T-helper 1 cell treated with Interleukin-12 subunit alpha and Interleukin-12 subunit beta and Interleukin-4 antibody, amounts not matched to agents 30 ng/mL and 1 ng/mL, for 36 hours (primary cell): Measurements from ENCODE around the gene SERPINB5. TPM values are rescaled to one million over a fixed set of nuclear protein-coding genes. Genes with fewer than 3 reads are reported as not detected.

Experiments used
- intact Hi-C: fragments of 100-400 bp; cut with micrococcal nuclease; formaldehyde crosslinking; loops from one replicate; pipeline ENCODE4 v1.15.1; 2024
- total RNA-seq: library from RNA; stranded (reverse); gene quantifications from 2 replicates; pipeline ENCODE4 v1.2.3, GENCODE V29; 2022

Gene SERPINB5
- total RNA-seq, 1 donor from 2014 or later, result not detected

GRCh38 chr18:63520053-63520685 is 43.4 kb downstream of the SERPINB5 start:
- intact Hi-C loops, result no loop called here

GRCh38 chr18:63523660-63524059 is 46.9 kb downstream of the SERPINB5 start:
- intact Hi-C loops, result no loop called here

GRCh38 chr18:63527251-63527650 is 50.5 kb downstream of the SERPINB5 start:
- intact Hi-C loops, result no loop called here

- intact Hi-C loops, result no loop called here
These were observed 52.2 kb downstream of the SERPINB5 start for GRCh38 chr18:63528863-63529492.

GRCh38 chr18:63532471-63532870 is 55.7 kb downstream of the SERPINB5 start:
- intact Hi-C loops, result no loop called here

- intact Hi-C loops, result no loop called here
These were observed 57.9 kb downstream of the SERPINB5 start for GRCh38 chr18:63534615-63535014.

GRCh38 chr18:63539904-63540510 is 63.2 kb downstream of the SERPINB5 start:
- intact Hi-C loops, result no loop called here

- intact Hi-C loops, result no loop called here
These were observed 65.3 kb downstream of the SERPINB5 start, which contains the start of gene SERPINB12 for GRCh38 chr18:63542069-63542468. Gene SERPINB12, plus strand, starts transcription at chr18:63542369. Its CDS starts 13,791 bp downstream, at chr18:63556160.

- intact Hi-C loops, result no loop called here
These were observed 67.3 kb downstream of the SERPINB5 start for GRCh38 chr18:63544017-63544416.

- intact Hi-C loops, result no loop called here
These were observed 68.2 kb downstream of the SERPINB5 start for GRCh38 chr18:63545000-63545399.

- intact Hi-C loops, result no loop called here
These were observed 73.3 kb downstream of the SERPINB5 start for GRCh38 chr18:63550068-63550467.

GRCh38 chr18:63551769-63552168 is 75.0 kb downstream of the SERPINB5 start:
- intact Hi-C loops, result no loop called here

- intact Hi-C loops, result no loop called here
These were observed 75.8 kb downstream of the SERPINB5 start for GRCh38 chr18:63552581-63552980.

- intact Hi-C loops, result no loop called here
These were observed 76.3 kb downstream of the SERPINB5 start for GRCh38 chr18:63553081-63553480.

Other genes starting within 250 kb of the SERPINB5 start
- 141 and 148 TPM in 2 replicates for gene BCL2, start 157.2 kb upstream of the SERPINB5 start, total RNA-seq
- 65.2 and 65.9 TPM in 2 replicates for gene KDSR, start 109.8 kb upstream of the SERPINB5 start, total RNA-seq
- 86.6 and 87.4 TPM in 2 replicates for gene VPS4B, start 54.5 kb upstream of the SERPINB5 start, total RNA-seq
- gene SERPINB12, start 65.4 kb downstream of the SERPINB5 start, total RNA-seq, result not detected in 2 replicates
- gene SERPINB13, start 110.4 kb downstream of the SERPINB5 start, total RNA-seq, result not detected in 2 replicates
- gene SERPINB4, start 167.3 kb downstream of the SERPINB5 start, total RNA-seq, result not detected in 2 replicates
- not detected in 2 replicates for gene SERPINB3, start 184.9 kb downstream of the SERPINB5 start, total RNA-seq
- gene SERPINB11, start 226.0 kb downstream of the SERPINB5 start, total RNA-seq, result not detected in 2 replicates